ENCODE measurements around the gene PLA2G3. TPM values are rescaled to one million over a fixed set of nuclear protein-coding genes. Genes with fewer than 3 reads are reported as not detected.

PLA2G3 gene
- total RNA-seq, 1 experiment from 2014 or later: 21.5 TPM

DNA sequence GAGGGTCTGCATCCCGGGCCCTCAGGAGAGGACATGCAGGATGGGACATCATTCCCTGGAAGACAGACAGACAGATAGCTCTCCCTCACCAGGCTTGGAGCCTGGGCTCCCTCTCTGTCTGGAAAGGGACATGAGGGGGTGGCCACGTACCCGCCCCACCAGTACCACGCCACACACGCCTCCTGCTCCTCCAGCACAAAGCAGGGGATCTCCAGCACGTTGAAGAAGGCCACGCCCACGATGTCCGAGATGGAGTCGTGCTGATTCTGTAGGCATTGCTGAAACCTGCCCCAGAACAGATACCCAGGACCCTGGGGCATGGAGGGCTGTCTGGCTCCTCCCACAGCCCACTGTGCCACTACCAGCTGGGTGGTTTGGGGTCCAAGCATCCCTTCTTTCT lies 2.2 kb downstream of the PLA2G3 start:
- no TSS peak for BruUV-seq (replicated peaks)

DNA sequence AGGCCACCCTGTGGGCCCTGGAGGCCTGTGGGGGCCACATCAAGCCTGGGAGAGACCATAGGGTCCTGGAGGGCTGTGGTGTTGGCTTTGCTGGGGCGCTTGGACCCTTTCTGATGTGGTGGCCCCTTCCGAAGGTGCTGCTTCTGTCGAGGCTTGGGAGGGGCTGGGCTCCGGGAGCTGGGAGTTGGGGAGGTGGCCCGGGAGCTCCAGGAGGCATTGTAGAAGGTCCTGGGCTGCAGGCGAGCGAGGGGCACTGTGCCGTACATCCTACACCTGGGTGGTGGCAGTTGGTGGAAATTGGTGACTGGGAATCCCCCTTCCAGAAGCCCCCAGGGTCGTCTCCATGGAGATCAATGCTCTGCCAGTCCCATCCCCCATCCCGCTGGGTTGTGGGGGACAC lies 2.6 kb downstream of the PLA2G3 start:
- TF ChIP-seq EZH2 (IDR thresholded peaks at IDR 0.05; ENCODE audit: borderline replicate concordance, low read depth, low read length, poor library complexity, severe bottlenecking): no peak
- TF ChIP-seq, protein P1, sequence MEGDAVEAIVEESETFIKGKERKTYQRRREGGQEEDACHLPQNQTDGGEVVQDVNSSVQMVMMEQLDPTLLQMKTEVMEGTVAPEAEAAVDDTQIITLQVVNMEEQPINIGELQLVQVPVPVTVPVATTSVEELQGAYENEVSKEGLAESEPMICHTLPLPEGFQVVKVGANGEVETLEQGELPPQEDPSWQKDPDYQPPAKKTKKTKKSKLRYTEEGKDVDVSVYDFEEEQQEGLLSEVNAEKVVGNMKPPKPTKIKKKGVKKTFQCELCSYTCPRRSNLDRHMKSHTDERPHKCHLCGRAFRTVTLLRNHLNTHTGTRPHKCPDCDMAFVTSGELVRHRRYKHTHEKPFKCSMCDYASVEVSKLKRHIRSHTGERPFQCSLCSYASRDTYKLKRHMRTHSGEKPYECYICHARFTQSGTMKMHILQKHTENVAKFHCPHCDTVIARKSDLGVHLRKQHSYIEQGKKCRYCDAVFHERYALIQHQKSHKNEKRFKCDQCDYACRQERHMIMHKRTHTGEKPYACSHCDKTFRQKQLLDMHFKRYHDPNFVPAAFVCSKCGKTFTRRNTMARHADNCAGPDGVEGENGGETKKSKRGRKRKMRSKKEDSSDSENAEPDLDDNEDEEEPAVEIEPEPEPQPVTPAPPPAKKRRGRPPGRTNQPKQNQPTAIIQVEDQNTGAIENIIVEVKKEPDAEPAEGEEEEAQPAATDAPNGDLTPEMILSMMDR (conservative IDR thresholded peaks at IDR 0.05; ENCODE audit: low read depth, low read length): no peak
- no peaks in the 10 kb centered on the region for H3K27me3 ChIP-seq (replicated peaks; ENCODE audit: insufficient read depth, low read depth, low read length, poor library complexity)
- ChIA-PET CTCF (no interaction called here), POLR2A (ENCODE audit: low non-redundant PET) (no interaction called here)
- intact Hi-C loops (cut with micrococcal nuclease; ENCODE audit: unreplicated experiment): no loop called here
- H3K9me3 ChIP-seq (ENCODE audit: low read depth, low read length, poor library complexity, severe bottlenecking): no peaks in the 10 kb centered on the region
- no TSS peak for BruUV-seq (replicated peaks)
- peak overlapping the region; percentile 47 for H3K27ac ChIP-seq (ENCODE audit: low read depth, low read length, poor library complexity, severe bottlenecking)
- H3K36me3 ChIP-seq (ENCODE audit: insufficient read depth, low read length, poor library complexity, severe bottlenecking): peaks cover 54% of the 10 kb centered on the region
- DNase-seq (ENCODE audit: low spot score): no peak
- H3K4me1 ChIP-seq (ENCODE audit: insufficient read depth, low read length, poor library complexity, severe bottlenecking): peaks cover 19% of the 10 kb centered on the region
- peak overlapping the region; percentile 82 for H3K4me3 ChIP-seq (ENCODE audit: low read depth, low read length, poor library complexity, severe bottlenecking)

More for the DNA sequence above, 2.2 kb downstream of the PLA2G3 start:
- Histone ChIP-seq H3K27me3 (replicated peaks; ENCODE audit: insufficient read depth, low read depth, low read length, poor library complexity) (no peaks in the 10 kb centered on the region), H3K9me3 (ENCODE audit: low read depth, low read length, poor library complexity, severe bottlenecking) (no peaks in the 10 kb centered on the region), H3K27ac (ENCODE audit: low read depth, low read length, poor library complexity, severe bottlenecking) (peak overlapping the region; percentile 68), H3K36me3 (ENCODE audit: insufficient read depth, low read length, poor library complexity, severe bottlenecking) (peaks cover 50% of the 10 kb centered on the region), H3K4me3 (ENCODE audit: low read depth, low read length, poor library complexity, severe bottlenecking) (peak overlapping the region; percentile 82), H3K4me1 (ENCODE audit: insufficient read depth, low read length, poor library complexity, severe bottlenecking) (peaks cover 19% of the 10 kb centered on the region)
- TF ChIP-seq EZH2 (IDR thresholded peaks at IDR 0.05; ENCODE audit: borderline replicate concordance, low read depth, low read length, poor library complexity, severe bottlenecking): no peak
- TF ChIP-seq, protein P1 (conservative IDR thresholded peaks at IDR 0.05; ENCODE audit: low read depth, low read length): no peak
- ChIA-PET CTCF (no interaction called here), POLR2A (ENCODE audit: low non-redundant PET) (no interaction called here)
- DNase-seq (ENCODE audit: low spot score): no peak
- intact Hi-C loops (cut with micrococcal nuclease; ENCODE audit: unreplicated experiment): no loop called here

DNA sequence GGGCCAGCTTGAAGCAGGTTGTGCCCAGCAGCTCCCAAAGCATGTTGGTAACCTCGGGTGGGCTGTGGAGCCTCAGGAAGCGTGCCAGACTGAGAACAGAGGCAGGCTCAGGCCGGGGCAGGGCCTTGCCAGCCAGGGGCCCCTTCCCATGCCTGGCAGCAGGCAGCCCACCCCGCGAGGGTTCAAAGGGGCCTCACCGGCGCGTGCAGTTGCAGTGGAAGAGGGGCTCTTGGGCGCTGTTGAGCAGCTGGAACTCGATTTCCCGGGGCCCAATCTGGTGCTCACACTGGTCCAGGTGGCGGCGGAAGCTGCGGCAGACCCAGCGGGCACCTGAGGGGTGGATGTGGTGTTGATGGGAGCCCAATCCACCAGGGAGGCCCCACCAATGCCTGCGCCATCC lies 3.6 kb downstream of the PLA2G3 start:
- no peak overlapping the region for H3K27ac ChIP-seq (ENCODE audit: low read depth, low read length, poor library complexity, severe bottlenecking)
- intact Hi-C loops (cut with micrococcal nuclease; ENCODE audit: unreplicated experiment): no loop called here
- DNase-seq (ENCODE audit: low spot score): no peak
- POLR2A ChIA-PET (ENCODE audit: low non-redundant PET): no interaction called here
- CTCF ChIA-PET: no interaction called here
- H3K27me3 ChIP-seq (replicated peaks; ENCODE audit: insufficient read depth, low read depth, low read length, poor library complexity): no peaks in the 10 kb centered on the region
- BruUV-seq (replicated peaks): no TSS peak
- TF ChIP-seq EZH2 (IDR thresholded peaks at IDR 0.05; ENCODE audit: borderline replicate concordance, low read depth, low read length, poor library complexity, severe bottlenecking): no peak
- TF ChIP-seq, protein P1 (conservative IDR thresholded peaks at IDR 0.05; ENCODE audit: low read depth, low read length): no peak
- no peaks in the 10 kb centered on the region for H3K9me3 ChIP-seq (ENCODE audit: low read depth, low read length, poor library complexity, severe bottlenecking)
- H3K36me3 ChIP-seq (ENCODE audit: insufficient read depth, low read length, poor library complexity, severe bottlenecking): peaks cover 54% of the 10 kb centered on the region
- peaks cover 19% of the 10 kb centered on the region for H3K4me1 ChIP-seq (ENCODE audit: insufficient read depth, low read length, poor library complexity, severe bottlenecking)
- no peak overlapping the region for H3K4me3 ChIP-seq (ENCODE audit: low read depth, low read length, poor library complexity, severe bottlenecking)
